ENCODE data around the gene GRK5. TPM values are rescaled to one million over a fixed set of nuclear protein-coding genes. Genes with fewer than 3 reads are reported as not detected.

GRK5 gene
- total RNA-seq, 1 donor from 2014 or later = 52.8 TPM

DNA sequence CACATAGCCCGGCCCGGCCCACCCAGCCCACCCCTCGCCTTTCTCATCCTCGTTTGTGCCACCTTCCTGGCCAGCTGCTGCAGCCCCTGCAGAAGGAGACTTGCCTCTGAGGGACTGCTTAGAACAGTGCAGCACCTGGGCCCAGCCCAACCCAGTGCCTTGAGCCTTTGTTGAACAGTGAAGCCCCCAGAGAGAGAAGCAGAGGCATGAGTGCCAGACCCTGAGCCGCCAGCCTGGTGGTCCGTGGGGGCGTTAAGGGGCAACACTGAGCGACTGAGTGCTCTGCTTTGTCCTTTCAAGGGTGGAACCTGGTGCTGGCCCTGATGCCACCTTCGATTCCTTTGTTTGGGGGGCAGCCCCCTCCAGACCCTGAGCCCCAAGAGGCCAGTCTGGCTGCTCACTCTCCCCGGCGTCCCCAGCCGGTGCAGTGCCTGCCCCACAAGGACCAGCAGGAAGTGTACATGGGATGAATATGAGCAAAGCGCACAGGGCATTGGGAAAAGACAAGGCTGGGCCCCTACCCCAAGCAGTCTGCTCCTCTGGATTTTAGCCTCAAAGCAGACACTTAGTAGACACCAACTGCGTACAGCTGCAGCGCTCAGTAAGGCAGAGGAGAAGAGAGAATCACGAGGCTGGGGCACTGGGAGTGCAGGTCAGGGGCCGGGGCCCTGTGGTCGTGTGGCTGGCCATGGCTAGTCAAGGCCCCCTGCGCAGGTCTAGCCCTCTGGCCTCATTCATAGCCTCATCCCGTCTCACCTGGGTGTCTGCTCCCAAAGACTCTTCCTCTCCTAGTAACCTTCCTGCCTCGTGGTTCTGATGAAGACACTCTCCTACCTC, 239.3 kb downstream of the GRK5 start:
- no peaks in the 10 kb centered on the region for H3K9me3 ChIP-seq (replicated peaks)
- peaks cover 75% of the 10 kb centered on the region for H3K36me3 ChIP-seq
- intact Hi-C loops (cut with micrococcal nuclease) = no loop called here
- H3K4me3 ChIP-seq = no peak overlapping the region
- no peak for DNase-seq
- TF ChIP-seq, protein P1, sequence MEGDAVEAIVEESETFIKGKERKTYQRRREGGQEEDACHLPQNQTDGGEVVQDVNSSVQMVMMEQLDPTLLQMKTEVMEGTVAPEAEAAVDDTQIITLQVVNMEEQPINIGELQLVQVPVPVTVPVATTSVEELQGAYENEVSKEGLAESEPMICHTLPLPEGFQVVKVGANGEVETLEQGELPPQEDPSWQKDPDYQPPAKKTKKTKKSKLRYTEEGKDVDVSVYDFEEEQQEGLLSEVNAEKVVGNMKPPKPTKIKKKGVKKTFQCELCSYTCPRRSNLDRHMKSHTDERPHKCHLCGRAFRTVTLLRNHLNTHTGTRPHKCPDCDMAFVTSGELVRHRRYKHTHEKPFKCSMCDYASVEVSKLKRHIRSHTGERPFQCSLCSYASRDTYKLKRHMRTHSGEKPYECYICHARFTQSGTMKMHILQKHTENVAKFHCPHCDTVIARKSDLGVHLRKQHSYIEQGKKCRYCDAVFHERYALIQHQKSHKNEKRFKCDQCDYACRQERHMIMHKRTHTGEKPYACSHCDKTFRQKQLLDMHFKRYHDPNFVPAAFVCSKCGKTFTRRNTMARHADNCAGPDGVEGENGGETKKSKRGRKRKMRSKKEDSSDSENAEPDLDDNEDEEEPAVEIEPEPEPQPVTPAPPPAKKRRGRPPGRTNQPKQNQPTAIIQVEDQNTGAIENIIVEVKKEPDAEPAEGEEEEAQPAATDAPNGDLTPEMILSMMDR (IDR thresholded peaks at IDR 0.05; ENCODE audit: borderline replicate concordance) = no peak
- no peaks in the 10 kb centered on the region for H3K27me3 ChIP-seq (ENCODE audit: low read depth)
- peaks cover 49% of the 10 kb centered on the region for H3K4me1 ChIP-seq
- H3K27ac ChIP-seq (replicated peaks) = peak overlapping the region; percentile 3

DNA sequence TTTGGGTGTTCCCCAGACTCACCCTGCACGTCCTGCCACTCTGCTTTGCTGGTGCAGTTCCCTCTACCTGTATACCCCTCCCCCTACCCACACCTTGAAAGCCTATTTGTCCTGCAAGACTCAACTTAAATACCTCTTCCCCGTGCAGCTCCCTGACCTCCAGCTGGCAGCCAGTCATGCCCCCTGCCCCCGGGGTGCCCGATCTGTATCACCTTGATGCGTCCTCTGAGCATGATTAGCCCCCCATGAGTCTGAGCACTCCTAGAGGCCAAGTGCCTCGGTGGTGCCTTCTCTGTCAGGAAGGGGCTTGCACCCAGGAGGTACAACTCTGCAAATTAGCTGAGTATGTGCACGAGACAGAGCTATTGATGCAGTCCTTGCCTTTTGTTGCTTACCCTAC, 240.1 kb downstream of the GRK5 start:
- Histone ChIP-seq H3K27me3 (ENCODE audit: low read depth) (no peaks in the 10 kb centered on the region), H3K9me3 (replicated peaks) (no peaks in the 10 kb centered on the region), H3K36me3 (peaks cover 79% of the 10 kb centered on the region), H3K4me3 (no peak overlapping the region), H3K27ac (replicated peaks) (peak overlapping the region; percentile 3), H3K4me1 (peaks cover 41% of the 10 kb centered on the region)
- intact Hi-C loops (cut with micrococcal nuclease) = no loop called here
- TF ChIP-seq, protein P1 (IDR thresholded peaks at IDR 0.05; ENCODE audit: borderline replicate concordance) = no peak
- DNase-seq = no peak

DNA sequence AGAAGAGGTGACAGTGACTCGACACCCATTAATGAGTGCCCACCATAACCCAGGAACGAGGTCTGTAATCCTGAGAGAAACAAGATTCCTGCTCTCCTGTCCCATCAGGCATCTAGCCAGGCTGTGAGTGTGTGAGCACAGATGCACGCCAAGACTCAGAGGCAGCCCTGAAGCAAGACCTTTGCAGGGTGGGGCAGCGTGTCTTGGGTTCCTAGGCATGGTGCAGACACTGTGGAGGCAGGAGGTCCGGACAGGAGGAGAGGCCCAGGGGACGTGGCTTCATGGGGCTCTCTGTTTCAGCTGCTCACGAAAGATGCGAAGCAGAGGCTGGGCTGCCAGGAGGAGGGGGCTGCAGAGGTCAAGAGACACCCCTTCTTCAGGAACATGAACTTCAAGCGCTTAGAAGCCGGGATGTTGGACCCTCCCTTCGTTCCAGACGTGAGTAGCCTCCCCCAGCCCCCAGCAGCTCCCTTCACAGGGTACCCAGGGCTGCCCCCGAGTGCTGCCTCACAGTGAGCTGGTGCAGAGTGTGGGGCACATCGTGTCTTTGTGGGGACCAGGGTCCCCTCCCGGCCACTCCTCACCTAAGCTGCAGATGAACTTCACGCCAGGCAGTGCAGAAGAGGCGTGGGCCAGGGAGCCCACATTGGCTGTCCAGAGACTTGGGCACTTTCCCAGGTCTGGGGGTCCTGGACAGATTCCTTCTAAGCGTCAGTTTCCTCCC, 240.6 kb downstream of the GRK5 start:
- Histone ChIP-seq H3K4me1 (peaks cover 39% of the 10 kb centered on the region), H3K9me3 (replicated peaks) (no peaks in the 10 kb centered on the region), H3K36me3 (peaks cover 84% of the 10 kb centered on the region), H3K27me3 (ENCODE audit: low read depth) (no peaks in the 10 kb centered on the region), H3K27ac (replicated peaks) (peak overlapping the region; percentile 9), H3K4me3 (no peak overlapping the region)
- TF ChIP-seq, protein P1 (IDR thresholded peaks at IDR 0.05; ENCODE audit: borderline replicate concordance) = no peak
- DNase-seq = no peak
- intact Hi-C loops (cut with micrococcal nuclease) = no loop called here

DNA sequence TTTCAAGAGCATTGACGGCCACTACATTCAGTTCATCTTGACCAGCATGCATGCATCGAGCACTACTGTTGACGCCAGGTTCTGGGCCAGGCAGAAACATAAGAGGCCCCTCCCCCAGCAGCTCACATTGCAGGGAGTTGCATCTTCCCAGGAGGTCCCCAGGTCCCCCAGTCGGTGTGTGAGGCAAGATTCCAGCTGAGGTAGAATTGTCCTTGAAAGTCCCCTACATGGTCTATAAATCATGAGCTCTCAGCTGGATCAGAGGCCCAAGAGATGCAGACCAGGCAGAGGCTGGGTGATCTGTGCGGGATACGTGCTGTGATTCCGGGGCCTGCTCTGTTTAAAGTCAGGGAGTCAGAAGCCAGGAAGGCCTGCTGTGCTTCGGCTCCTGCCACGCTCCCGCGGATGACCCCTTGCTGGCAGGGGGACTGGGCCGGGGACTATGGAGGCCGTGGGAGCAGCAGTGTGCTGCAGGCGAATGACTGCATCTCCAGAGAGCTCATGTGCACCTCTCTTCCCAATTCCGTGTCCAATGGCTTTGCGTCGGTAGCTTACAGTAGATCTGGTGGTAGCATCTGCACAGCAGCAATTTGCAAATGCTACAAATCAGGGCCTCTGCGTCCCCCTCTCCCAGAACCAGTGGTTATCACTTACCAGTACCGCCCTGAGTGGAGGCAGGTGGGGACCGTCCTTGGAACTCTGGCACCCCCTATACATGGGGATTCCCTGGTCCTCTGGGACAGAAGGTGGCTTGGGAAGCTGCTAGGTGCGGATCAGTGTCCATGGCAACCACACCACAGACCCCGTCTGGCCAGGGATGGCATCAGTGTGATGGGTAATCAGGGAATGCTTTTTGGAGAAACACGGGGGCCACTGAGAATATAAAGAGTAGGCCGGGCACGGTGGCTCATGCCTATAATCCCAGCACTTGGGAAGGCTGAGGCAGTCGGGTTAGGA, 241.5 kb downstream of the GRK5 start:
- peaks cover 86% of the 10 kb centered on the region for H3K36me3 ChIP-seq
- H3K27ac ChIP-seq (replicated peaks) = peak overlapping the region; percentile 9
- no peaks in the 10 kb centered on the region for H3K27me3 ChIP-seq (ENCODE audit: low read depth)
- intact Hi-C loops (cut with micrococcal nuclease) = no loop called here
- no peak overlapping the region for H3K4me3 ChIP-seq
- H3K9me3 ChIP-seq (replicated peaks) = no peaks in the 10 kb centered on the region
- peaks cover 34% of the 10 kb centered on the region for H3K4me1 ChIP-seq
- no peak for DNase-seq
- TF ChIP-seq, protein P1 (IDR thresholded peaks at IDR 0.05; ENCODE audit: borderline replicate concordance) = no peak

Measured in left ventricle myocardium inferior (tissue), 1 donor.